NCI-H1092 (cell line): Measurements from ENCODE around the gene PCDHA9.
"Not testable (repeated sequence)": the region's sequence is repeated elsewhere in the genome, so short reads cannot be mapped to it uniquely, and the experiment has no call there.

ENCODE experiments used
- DNase-seq: peaks from one replicate; lab custom pipeline; 2025; lab: John Stamatoyannopoulos, UW

Gene PCDHA9

GRCh38 chr5:140848139-140849102, at the start of gene PCDHA9:
TSS of gene PCDHA9 (plus strand) at chr5:140848382. CDS start at chr5:140848496, 114 bp downstream.
- DNase-seq, result not testable (repeated sequence)

- no peak for DNase-seq
These were observed 47.2 kb upstream of the PCDHA9 start, which contains the start of gene PCDHA3 for GRCh38 chr5:140800816-140801493. TSS of gene PCDHA3 (plus strand) at chr5:140801057.

GRCh38 chr5:140801494-140801841, 46.7 kb upstream of the PCDHA9 start:
- no peak for DNase-seq

- not testable (repeated sequence) for DNase-seq
These were observed 45.8 kb upstream of the PCDHA9 start for GRCh38 chr5:140802381-140802780.

GRCh38 chr5:140802781-140803271, 45.4 kb upstream of the PCDHA9 start:
- no peak for DNase-seq

- peak; percentile 66 for DNase-seq
These were observed 41.1 kb upstream of the PCDHA9 start, which contains the start of gene PCDHA4 for GRCh38 chr5:140806834-140807775. TSS of gene PCDHA4 (plus strand) at chr5:140807068.

GRCh38 chr5:140808241-140808888, 39.8 kb upstream of the PCDHA9 start:
- DNase-seq, result not testable (repeated sequence)

DNA sequence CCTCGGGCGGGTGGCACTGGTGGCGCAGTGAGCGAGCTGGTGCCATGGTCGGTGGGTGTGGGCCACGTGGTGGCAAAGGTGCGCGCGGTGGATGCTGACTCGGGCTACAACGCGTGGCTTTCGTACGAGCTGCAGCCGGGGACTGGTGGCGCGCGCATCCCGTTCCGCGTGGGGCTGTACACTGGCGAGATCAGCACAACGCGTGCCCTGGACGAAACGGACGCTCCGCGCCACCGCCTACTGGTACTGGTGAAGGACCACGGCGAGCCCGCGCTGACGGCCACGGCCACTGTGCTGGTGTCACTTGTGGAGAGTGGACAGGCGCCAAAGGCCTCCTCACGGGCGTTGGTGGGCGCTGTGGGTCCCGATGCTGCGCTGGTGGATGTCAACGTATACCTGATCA, 39.3 kb upstream of the PCDHA9 start:
- DNase-seq, result no peak

DNA sequence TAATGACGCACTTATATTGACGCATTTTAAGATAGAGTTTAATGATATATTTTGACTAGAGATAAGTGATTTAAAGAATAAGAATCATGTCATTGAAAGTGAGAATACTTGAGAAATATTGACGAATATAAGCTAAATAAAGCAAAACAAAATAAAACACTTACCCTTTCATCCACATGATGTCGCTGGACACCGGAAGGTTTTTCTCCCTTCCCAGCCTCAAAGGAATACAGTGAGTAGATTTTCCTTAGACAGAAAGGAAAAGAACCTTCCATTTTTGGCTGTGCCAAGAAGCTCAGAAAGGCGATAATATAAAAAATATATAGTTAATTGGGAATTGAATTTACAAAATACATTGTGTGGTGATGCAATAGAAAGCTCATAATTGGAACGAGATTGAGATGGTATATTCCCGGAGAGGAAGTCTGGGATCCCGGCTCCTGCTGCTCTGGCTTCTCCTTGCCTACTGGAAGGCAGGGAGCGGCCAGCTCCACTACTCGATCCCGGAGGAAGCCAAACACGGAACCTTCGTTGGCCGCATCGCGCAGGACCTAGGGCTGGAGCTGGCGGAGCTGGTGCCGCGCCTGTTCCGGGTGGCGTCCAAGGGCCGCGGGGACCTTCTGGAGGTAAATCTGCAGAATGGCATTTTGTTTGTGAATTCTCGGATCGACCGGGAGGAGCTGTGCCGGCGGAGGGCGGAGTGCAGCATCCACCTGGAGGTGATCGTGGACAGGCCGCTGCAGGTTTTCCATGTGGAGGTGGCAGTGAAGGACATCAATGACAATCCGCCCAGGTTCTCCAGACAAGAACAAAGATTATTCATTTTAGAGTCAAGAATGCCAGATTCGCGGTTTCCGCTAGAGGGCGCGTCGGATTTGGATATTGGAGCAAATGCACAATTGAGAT, 26.6 kb upstream of the PCDHA9 start, which contains the start of gene PCDHA5:
Gene PCDHA5, plus strand, starts transcription at position 239 of the 906 bp plus-strand sequence.
- DNase-seq, result no peak

DNA sequence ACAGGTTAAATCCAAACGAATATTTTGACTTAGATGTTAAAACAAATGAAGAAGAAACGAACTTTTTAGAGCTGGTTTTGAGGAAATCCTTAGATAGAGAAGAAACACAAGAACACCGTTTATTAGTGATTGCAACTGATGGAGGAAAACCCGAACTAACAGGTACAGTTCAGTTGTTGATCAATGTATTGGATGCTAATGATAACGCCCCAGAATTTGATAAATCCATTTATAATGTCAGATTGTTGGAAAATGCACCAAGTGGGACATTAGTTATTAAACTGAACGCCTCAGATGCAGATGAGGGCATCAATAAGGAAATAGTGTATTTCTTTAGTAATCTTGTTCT, 25.9 kb upstream of the PCDHA9 start:
- DNase-seq, result no peak

DNA sequence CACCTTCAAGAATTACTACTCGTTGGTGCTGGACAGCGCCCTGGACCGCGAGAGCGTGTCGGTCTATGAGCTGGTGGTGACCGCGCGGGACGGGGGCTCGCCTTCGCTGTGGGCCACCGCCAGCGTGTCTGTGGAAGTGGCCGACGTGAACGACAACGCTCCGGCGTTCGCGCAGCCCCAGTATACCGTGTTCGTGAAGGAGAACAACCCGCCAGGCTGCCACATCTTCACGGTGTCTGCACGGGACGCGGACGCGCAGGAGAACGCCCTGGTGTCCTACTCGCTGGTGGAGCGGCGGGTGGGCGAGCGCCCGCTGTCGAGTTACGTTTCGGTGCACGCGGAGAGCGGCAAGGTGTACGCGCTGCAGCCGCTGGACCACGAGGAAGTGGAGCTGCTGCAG, 25.2 kb upstream of the PCDHA9 start:
- not testable (repeated sequence) for DNase-seq

GRCh38 chr5:140823475-140823874, 24.7 kb upstream of the PCDHA9 start:
- DNase-seq, result no peak

DNA sequence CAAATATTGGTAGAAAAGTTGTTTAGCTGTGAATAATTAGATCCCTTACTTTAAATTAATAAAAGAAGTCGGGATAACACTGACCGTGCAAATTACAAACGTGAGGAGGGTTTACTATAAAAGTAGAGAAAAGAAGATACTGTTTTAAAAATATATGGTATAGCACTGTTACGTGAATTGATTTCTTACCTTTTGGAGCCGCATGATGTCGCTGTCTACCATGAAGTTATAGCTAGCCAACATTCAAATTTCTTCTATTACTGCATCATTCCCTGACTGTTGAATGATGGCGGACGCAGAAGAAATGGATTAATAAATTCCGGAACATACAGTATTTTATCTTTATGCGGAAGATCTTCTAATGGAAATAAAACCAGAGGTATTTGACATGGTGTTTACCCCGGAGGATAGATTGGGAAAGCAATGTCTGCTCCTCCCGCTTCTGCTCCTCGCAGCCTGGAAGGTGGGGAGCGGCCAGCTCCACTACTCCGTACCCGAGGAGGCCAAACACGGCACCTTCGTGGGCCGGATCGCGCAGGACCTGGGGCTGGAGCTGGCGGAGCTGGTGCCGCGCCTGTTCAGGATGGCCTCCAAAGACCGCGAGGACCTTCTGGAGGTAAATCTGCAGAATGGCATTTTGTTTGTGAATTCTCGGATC, 20.3 kb upstream of the PCDHA9 start, which contains the start of gene PCDHA6:
Gene PCDHA6, plus strand, starts transcription at position 257 of the 658 bp plus-strand sequence. Its CDS starts 132 bp downstream, at position 389.
- DNase-seq, result no peak

DNA sequence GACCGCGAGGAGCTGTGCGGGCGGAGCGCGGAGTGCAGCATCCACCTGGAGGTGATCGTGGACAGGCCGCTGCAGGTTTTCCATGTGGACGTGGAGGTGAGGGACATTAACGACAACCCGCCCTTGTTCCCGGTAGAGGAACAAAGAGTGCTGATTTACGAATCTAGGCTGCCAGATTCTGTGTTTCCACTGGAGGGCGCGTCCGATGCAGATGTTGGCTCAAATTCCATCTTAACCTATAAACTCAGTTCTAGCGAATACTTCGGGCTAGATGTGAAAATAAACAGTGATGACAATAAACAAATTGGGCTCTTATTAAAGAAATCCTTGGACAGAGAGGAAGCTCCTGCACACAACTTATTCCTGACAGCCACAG, 19.8 kb upstream of the PCDHA9 start:
- DNase-seq, result no peak

GRCh38 chr5:140829511-140830501, 18.4 kb upstream of the PCDHA9 start:
- not testable (repeated sequence) for DNase-seq

- DNase-seq, result no peak
These were observed 14.2 kb upstream of the PCDHA9 start, which contains the start of gene PCDHA7 for GRCh38 chr5:140833993-140834392. TSS of gene PCDHA7 (plus strand) at chr5:140834269. CDS start at chr5:140834384, 115 bp downstream.

- not testable (repeated sequence) for DNase-seq
These were observed 13.7 kb upstream of the PCDHA9 start for GRCh38 chr5:140834439-140835008.
